Ovary (tissue), 9 donors: ENCODE data around the gene CA10. TPM values are rescaled to one million over a fixed set of nuclear protein-coding genes. Genes with fewer than 3 reads are reported as not detected.

Source experiments
- DNase-seq, 5 donors: peaks; one replicate each; pipeline ENCODE4 v3.0.0-alpha.2; 2019 to 2020
- H3K27ac ChIP-seq, 2 donors: fragments of 200-600 bp; one replicate each; pipeline versions ENCODE4 v1.5.1 to v1.8.0; 2019 to 2022
- H3K27me3 ChIP-seq: fragments of 200-600 bp; one replicate; pipeline ENCODE4 v1.8.0; 2022
- H3K36me3 ChIP-seq: fragments of 200-600 bp; sonication (generic); one replicate; pipeline ENCODE4 v1.5.1; 2019
- H3K4me1 ChIP-seq: one replicate; pipeline ENCODE4 v1.8.1; 2013; ENCODE audit warnings: mild to moderate bottlenecking, moderate library complexity; ENCODE audit not compliant: insufficient read depth
- H3K4me3 ChIP-seq: fragments of 200-600 bp; sonication (generic); one replicate; pipeline ENCODE4 v1.5.1; 2017
- H3K9me3 ChIP-seq, 2 donors: fragments of 200-600 bp in 1 of 2; sonication (generic) in 1 of 2; one replicate each; pipeline versions ENCODE4 v1.5.1 to v1.8.1; 2013 to 2019; ENCODE audit warnings: mild to moderate bottlenecking in 1 of 2, moderate library complexity in 1 of 2
- EP300 ChIP-seq: sonication (generic); formaldehyde crosslinking; IDR thresholded peaks from one replicate; pipeline ENCODE4 v1.6.1; 2017; ENCODE audit warnings: antibody characterized with exemption
- POLR2A ChIP-seq: fragments of 450-650 bp; IDR thresholded peaks from one replicate; pipeline ENCODE4 v1.6.1; 2017; ENCODE audit warnings: antibody characterized with exemption, mild to moderate bottlenecking, moderate library complexity
- WGBS, 3 donors: extraction: QIAGEN DNeasy Blood & Tissue Kit in 1 of 3; methylation state at CpG; one replicate each; pipeline versions ENCODE4 v1.1.5 to v1.1.7; 2013 to 2017; 5-methylcytosine and 5-hydroxymethylcytosine counted together
- intact Hi-C, 4 donors: fragments of 100-400 bp; cut with DNase I; formaldehyde crosslinking; loops; one replicate each; pipeline versions ENCODE4 v1.11.0 to v1.15.1; 2022 to 2023
- polyA plus RNA-seq, 2 donors: library from polyadenylated mRNA; stranded (reverse); fragments of 200-250 nt in 1 of 2; fragments of 350-450 nt in 1 of 2; fragmentation: Illumina TruSeq in 1 of 2; extraction: RNeasy Lipid Tissue Mini Kit (QIAGEN cat#74804) in 1 of 2; gene quantifications; one replicate each; pipeline ENCODE4 v1.2.3, GENCODE V29; 2013 to 2014
- total RNA-seq, 7 donors: library from RNA; depleted of rRNA in 2 of 7; stranded (reverse); fragments of >200 nt in 2 of 7; fragmentation: NEBNext Ultra II Directional in 3 of 7; extraction: Animal tissue kit (Norgen Biotek cat#: 25700) in 3 of 7; gene quantifications; one replicate each; pipeline versions ENCODE4 v1.1.0 to v1.2.4, GENCODE V29; 2016 to 2023
- TF ChIP-seq, protein P1 (sequence below), 3 donors: fragments of 450-650 bp in 2 of 3; fragments of 200-600 bp in 1 of 3; IDR thresholded peaks; one replicate each; pipeline versions ENCODE4 v1.5.1 to v1.8.0; 2016 to 2022; ENCODE audit warnings: antibody characterized with exemption in 3 of 3, mild to moderate bottlenecking in 1 of 3
- donor health status: DM: no; HTN: no; CAD: no; lungs with moderate emphysema.
- donor health status: DM: no; HTN: no; CAD: no.
- donor health status: Bipolar disorder and iron deficiency.
- donor health status: DM: yes; HTN: yes; CAD: no.
- donor health status: DM: no; HTN: no; CAD: no.
- donor health status: DM: yes; HTN: yes; CAD: no.

Gene CA10
- total and polyA plus RNA-seq, 9 donors: 0.34 to 4.3 (median 1.2) TPM; not detected in 2

DNA sequence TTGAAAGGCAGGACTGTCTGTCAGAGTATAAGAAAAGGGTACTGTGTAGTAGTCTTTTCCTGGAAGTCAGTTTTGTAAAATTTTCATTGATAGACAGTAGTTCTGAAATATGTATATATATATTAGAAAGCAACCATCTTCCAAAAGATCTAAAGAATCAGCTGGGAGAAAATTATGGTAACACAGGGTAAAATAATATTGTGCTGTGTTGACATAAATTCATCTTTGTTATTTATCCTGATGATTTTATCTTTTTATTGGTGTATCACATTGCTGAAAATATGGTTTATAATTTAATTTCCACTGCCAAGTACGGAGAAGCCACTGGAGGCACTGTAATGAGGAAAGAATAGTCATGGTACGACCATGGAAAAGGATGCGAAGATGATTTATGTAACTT is 324.9 kb downstream of the CA10 start:
- Histone ChIP-seq H3K27ac (no peak overlapping the region), H3K4me3 (no peak overlapping the region), H3K36me3 (no peaks in the 10 kb centered on the region), H3K4me1 (no peaks in the 10 kb centered on the region), H3K27me3 (no peaks in the 10 kb centered on the region), H3K9me3 (no peaks in the 10 kb centered on the region)
- intact Hi-C loops: no loop called here
- no peak for TF ChIP-seq EP300
- no peak for TF ChIP-seq POLR2A
- TF ChIP-seq, protein P1, sequence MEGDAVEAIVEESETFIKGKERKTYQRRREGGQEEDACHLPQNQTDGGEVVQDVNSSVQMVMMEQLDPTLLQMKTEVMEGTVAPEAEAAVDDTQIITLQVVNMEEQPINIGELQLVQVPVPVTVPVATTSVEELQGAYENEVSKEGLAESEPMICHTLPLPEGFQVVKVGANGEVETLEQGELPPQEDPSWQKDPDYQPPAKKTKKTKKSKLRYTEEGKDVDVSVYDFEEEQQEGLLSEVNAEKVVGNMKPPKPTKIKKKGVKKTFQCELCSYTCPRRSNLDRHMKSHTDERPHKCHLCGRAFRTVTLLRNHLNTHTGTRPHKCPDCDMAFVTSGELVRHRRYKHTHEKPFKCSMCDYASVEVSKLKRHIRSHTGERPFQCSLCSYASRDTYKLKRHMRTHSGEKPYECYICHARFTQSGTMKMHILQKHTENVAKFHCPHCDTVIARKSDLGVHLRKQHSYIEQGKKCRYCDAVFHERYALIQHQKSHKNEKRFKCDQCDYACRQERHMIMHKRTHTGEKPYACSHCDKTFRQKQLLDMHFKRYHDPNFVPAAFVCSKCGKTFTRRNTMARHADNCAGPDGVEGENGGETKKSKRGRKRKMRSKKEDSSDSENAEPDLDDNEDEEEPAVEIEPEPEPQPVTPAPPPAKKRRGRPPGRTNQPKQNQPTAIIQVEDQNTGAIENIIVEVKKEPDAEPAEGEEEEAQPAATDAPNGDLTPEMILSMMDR (IDR thresholded peaks at IDR 0.05): no peak
- 90 to 93% (median 91%) methylated on average over 3 of the region's 3 CpGs for WGBS, 3 donors
- no peak for DNase-seq

DNA sequence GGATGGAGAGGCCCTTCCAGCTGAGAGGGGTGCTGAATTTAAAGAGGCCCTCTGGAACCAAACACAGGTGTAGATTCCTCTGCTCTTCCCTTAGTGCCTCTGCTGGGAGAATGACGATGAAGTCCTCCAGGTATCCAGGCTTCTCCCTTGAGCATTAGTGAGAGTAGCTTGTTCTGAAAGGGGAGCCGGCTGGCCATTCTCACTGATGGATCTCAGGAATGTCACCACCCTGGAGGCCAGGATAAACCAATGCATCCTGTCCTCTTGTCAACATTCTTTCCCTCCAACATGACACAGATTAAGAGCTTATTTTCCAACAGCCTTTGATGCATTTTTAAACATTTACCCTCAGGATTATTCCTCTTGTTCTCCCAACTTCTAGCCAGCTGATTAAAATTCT is 325.5 kb downstream of the CA10 start:
- DNase-seq: no peak
- intact Hi-C loops: no loop called here
- 86 to 95% (median 95%) methylated on average over 2 of the region's 2 CpGs for WGBS, 3 donors
- Histone ChIP-seq H3K36me3 (no peaks in the 10 kb centered on the region), H3K9me3 (no peaks in the 10 kb centered on the region), H3K27ac (no peak overlapping the region), H3K27me3 (no peaks in the 10 kb centered on the region), H3K4me1 (no peaks in the 10 kb centered on the region), H3K4me3 (no peak overlapping the region)
- TF ChIP-seq POLR2A (no peak), EP300 (no peak)
- TF ChIP-seq, protein P1 (IDR thresholded peaks at IDR 0.05): no peak

DNA sequence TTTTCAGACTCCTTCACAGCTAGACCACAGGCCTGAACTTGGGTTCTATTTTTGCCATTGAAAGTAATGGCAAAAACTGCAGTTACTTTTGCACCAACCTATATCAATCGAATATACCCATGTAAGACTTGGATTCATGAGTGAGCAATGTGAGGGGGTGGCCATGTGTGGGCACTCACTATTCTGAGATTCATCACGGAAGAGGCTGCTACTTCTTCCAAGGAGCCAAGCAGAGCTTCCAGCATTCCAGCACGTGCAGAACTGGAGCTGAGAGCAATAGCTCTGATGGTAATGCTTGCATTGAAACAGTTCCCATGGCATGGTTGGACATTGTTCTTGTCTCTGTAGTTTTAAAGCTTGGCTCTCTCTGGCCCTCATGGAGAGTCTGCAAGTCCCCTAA is 327.6 kb downstream of the CA10 start:
- H3K4me3 ChIP-seq: no peak overlapping the region
- TF ChIP-seq, protein P1 (IDR thresholded peaks at IDR 0.05): no peak
- TF ChIP-seq POLR2A (no peak), EP300 (no peak)
- no peaks in the 10 kb centered on the region for H3K4me1 ChIP-seq
- no peak overlapping the region for H3K27ac ChIP-seq
- intact Hi-C loops: no loop called here
- 65 to 81% (median 67%) methylated on average over 3 of the region's 3 CpGs for WGBS, 3 donors
- no peaks in the 10 kb centered on the region for H3K36me3 ChIP-seq
- H3K9me3 ChIP-seq: no peaks in the 10 kb centered on the region
- no peak for DNase-seq
- no peaks in the 10 kb centered on the region for H3K27me3 ChIP-seq

DNA sequence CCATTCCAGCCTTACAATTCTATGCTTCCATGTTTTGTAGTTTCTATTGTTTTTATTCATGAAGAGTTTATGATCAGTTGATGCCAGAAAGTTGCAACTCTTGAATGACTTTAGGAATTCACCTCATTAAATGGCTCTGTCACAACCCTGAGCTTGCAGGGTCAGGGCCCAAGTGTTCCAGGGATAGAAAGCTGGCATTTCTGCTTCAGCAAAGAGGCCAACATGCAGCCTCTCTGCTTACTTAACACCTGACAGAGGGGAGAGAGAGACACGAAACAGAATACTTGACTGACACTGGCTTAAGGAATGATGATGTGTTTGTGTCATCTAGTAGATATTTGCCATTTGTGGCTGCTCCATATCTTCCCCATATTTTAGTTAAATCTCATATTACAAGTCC is 328.1 kb downstream of the CA10 start:
- Histone ChIP-seq H3K4me1 (no peaks in the 10 kb centered on the region), H3K27me3 (no peaks in the 10 kb centered on the region), H3K4me3 (no peak overlapping the region), H3K9me3 (no peaks in the 10 kb centered on the region), H3K27ac (no peak overlapping the region), H3K36me3 (no peaks in the 10 kb centered on the region)
- intact Hi-C loops: no loop called here
- 82 to 92% (median 85%) methylated on average over 1 of the region's 1 CpG for WGBS, 3 donors
- TF ChIP-seq POLR2A (no peak), EP300 (no peak)
- TF ChIP-seq, protein P1 (IDR thresholded peaks at IDR 0.05): no peak
- no peak for DNase-seq

DNA sequence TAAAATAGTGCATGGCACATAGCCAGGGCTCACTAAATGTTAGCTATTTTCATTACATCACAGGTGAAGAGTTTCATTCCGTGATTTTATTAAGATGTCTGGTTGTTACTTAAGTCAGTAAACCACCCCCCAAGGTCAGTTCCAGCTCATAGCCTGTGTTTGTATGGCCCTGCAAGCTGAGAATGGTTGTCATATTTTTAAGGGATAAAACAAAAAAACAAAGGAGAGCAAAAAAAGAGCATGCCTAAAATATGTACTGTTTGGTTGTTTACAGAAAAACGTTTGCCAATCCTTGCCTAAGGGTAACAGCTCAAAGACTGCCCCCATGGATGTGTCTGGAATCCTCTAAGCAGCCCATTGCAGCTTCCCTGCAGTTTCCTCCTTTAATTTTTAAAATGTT is 329.6 kb downstream of the CA10 start:
- Histone ChIP-seq H3K27me3 (no peaks in the 10 kb centered on the region), H3K36me3 (no peaks in the 10 kb centered on the region), H3K4me1 (no peaks in the 10 kb centered on the region), H3K27ac (no peak overlapping the region), H3K9me3 (no peaks in the 10 kb centered on the region), H3K4me3 (no peak overlapping the region)
- WGBS, 3 donors: 3 to 10% (median 4%) methylated on average over 2 of the region's 2 CpGs
- intact Hi-C loops: no loop called here
- no peak for DNase-seq
- TF ChIP-seq EP300 (no peak), POLR2A (no peak)
- TF ChIP-seq, protein P1 (IDR thresholded peaks at IDR 0.05): no peak
